Fibroblast of pulmonary artery (primary cell): ENCODE measurements around the gene SLC26A8.
"Not testable (repeated sequence)": the region's sequence is repeated elsewhere in the genome, so short reads cannot be mapped to it uniquely, and the experiment has no call there.

ENCODE experiments used
- DNase-seq: peaks from one replicate; pipeline ENCODE4 v3.0.0-alpha.2; 2010; ENCODE audit warnings: low read depth
- H3K4me3 ChIP-seq: replicated peaks from 2 replicates; pipeline ENCODE4 v1.5.1; 2011; ENCODE audit warnings: low read depth, mild to moderate bottlenecking, control low read depth, low read length, moderate library complexity
- CTCF ChIP-seq: IDR thresholded peaks from 2 replicates; pipeline ENCODE4 v1.5.1; 2011; ENCODE audit warnings: mild to moderate bottlenecking, control low read depth, low read length, inconsistent platforms; ENCODE audit errors: missing control alignments

SLC26A8 gene

GRCh38 chr6:35955071-35955470, 69.4 kb downstream of the SLC26A8 start:
- no peak for DNase-seq
- H3K4me3 ChIP-seq, result no peak overlapping the region
- no peak for TF ChIP-seq CTCF

GRCh38 chr6:35954333-35954732, 70.1 kb downstream of the SLC26A8 start:
- no peak for TF ChIP-seq CTCF
- H3K4me3 ChIP-seq, result no peak overlapping the region
- DNase-seq, result no peak

GRCh38 chr6:35948725-35949124, 75.7 kb downstream of the SLC26A8 start:
- H3K4me3 ChIP-seq, result no peak overlapping the region
- peak; percentile 47 for DNase-seq
- TF ChIP-seq CTCF, result peak; percentile 50

GRCh38 chr6:35945650-35946025, 78.8 kb downstream of the SLC26A8 start:
- no peak overlapping the region for H3K4me3 ChIP-seq
- DNase-seq, result no peak
- no peak for TF ChIP-seq CTCF

GRCh38 chr6:35943390-35943789, 81.1 kb downstream of the SLC26A8 start:
- no peak for TF ChIP-seq CTCF
- H3K4me3 ChIP-seq, result no peak overlapping the region
- no peak for DNase-seq

- no peak for TF ChIP-seq CTCF
- no peak for DNase-seq
- H3K4me3 ChIP-seq, result no peak overlapping the region
Measured at GRCh38 chr6:35942355-35942754, 82.1 kb downstream of the SLC26A8 start.

- not testable (repeated sequence) for DNase-seq, H3K4me3 ChIP-seq
Measured at GRCh38 chr6:35941170-35941569, 83.3 kb downstream of the SLC26A8 start.

GRCh38 chr6:35940014-35940413, 84.4 kb downstream of the SLC26A8 start:
- DNase-seq, result not testable (repeated sequence)

GRCh38 chr6:35939259-35939658, 85.2 kb downstream of the SLC26A8 start:
- DNase-seq, H3K4me3 ChIP-seq: not testable (repeated sequence)

More at GRCh38 chr6:35940014-35940413, 84.4 kb downstream of the SLC26A8 start:
- H3K4me3 ChIP-seq, result not testable (repeated sequence)
